Measurements from ENCODE around the gene TEX29.

The TEX29 gene

DNA sequence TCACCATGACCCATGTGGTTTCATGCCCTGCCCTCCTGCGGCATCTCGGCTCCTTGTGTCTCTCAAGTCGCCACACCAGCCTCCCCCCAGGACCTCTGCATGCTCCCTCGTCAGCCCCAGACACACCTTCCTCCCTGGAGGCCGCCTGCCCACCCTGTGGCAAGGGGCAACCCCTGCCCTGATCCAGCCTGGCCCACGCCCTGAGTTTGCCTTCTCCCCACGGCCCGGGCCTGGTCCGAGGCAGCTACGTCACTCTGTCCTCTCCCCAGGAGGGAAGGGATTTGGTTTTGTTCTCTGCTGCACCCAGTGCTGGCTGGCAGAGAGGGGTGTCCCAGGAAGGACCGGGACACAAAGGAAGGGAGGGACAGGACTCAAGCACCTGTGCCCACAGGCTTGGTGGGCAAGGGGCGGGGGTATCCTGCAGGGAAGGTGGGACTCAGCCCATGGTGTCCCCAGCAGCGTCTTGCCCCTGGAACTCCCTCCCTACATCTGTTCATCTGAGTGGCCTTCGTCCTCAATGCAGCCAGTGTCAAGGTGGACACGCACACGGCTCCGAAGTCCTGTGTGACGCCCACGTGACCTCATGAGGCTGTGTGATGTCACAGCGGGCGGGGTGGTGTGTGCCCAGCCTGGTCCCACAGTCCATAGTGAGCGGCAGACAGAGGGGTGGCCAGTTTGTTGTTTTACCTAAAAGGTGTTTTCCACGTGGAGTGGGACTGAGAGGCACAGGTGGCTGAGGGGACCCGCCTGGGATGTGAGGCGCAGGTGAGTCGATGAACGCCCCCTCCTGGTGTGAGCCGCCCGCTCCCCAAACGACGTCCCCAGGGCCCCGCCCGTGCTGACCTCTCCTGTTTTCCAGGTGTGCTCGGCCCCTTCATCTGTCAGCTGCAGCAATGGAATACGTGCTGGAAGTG, at the start of gene TEX29:
TSS of gene TEX29 (plus strand) at position 645 of the 914 bp plus-strand sequence. CDS start at position 894, 249 bp downstream.
- DNase-seq (ENCODE audit: low read depth in 2 of 2): no peak

DNA sequence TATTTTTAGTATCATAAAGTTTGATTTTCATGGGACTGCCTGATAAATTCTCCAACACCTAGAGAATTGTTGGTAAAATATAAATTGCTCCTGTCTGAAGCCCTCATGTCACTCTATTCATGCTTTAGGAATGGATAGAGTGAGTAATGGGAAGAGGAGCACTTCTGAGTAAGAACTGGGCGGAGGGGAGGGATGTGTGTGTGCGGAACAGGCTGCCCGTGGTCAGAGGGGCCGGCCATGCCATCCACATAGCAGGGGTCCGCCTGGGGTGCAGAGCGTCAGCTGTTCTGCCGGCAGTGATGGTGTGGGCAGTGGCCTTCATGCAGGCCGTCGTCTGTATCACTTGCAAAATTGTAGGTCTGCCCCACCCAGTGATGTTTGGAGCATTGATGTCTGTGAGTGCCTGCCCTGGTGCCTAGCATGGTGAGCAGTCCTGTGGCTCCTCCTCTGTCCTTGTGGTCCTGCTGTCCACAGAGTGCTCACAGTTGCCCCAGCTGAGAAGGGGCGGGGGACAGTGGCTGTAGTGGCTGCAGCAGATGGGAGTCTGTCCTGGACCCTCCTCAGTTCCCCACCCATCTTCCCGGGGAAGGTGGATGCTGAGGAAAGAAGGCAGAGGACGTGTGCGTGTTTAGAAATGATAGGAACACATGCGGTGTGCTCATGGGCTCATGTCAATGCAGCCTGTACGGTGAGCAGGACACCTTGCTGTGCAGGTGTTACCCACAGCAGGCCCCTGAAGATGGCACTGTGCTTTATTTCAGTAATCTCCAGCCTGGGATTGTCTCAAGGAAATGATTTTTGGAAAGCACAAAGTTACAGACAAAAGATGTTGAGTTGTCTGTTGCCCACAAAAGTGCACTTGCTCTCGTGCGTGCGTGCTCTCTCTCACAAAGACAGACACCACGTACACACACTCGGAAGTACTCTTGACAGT, 49.4 kb upstream of the TEX29 start:
- DNase-seq (ENCODE audit: low read depth in 2 of 2): no peak

DNA sequence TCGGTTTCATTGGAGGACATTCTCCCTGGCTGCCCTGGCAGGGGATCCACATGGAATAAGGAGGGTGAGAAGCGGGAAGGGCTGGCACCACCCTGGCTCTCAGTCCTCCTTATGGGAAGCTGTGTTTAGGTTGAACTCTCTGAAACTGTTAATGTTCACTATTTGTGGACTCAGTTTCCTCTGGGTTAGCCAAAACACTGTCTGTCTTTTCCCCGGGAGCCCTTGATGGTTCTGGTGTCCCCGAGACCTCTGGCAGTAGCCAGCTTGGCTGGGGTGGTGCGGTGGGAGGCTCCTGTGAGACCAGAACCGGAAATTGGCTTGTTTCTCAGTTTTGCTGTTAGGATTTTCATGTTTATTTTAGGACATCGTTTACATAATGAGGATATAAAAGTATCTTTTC, 48.3 kb upstream of the TEX29 start:
- DNase-seq (ENCODE audit: low read depth in 2 of 2): no peak

DNA sequence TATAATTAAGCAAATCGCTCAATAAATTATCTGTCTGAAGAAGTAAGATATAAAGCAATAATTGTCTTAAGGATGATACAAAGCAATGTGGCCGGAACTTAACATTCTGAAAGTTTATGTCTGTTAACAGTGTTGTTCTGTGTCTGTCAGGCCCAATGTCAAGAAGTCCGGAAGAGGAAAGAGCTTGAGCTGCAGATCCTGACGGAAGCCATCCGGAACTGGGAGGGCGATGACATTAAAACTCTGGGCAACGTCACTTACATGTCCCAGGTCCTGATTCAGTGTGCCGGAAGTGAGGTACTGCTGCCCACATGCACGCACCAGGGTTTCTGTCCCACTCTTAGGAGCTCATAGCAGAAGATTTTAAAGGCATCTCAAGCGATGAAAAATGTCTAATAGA, 45.1 kb upstream of the TEX29 start:
- DNase-seq (ENCODE audit: low read depth in 2 of 2): no peak

DNA sequence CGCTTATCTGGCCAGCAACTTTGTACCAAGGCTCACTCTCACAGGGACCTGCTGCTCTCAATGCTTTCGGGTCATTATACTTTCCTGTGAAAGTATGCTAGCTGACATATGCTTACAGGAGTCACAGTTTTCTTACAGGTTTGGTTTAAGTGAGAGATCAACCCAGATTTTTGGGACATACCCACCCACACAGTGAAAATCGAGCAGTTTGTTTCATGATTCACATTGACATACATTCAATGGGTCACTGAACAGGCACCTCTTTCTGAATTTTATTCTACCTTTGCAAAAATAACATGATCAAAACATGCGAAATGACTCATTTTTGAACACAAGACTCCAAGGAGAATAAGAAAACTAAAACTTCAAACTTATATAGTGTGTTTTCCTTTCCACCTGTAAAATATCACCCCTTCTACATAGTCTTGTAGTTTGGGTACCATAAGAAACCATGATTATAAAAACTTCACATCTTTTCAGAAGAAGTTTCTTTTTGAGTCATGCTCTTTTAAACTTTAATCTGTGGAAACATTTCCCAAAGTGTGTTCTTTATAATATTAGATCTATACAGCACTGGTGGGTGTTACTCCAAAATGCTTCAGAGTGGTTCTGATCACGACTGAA, 44.3 kb upstream of the TEX29 start:
- no peak for DNase-seq (ENCODE audit: low read depth in 2 of 2)

DNA sequence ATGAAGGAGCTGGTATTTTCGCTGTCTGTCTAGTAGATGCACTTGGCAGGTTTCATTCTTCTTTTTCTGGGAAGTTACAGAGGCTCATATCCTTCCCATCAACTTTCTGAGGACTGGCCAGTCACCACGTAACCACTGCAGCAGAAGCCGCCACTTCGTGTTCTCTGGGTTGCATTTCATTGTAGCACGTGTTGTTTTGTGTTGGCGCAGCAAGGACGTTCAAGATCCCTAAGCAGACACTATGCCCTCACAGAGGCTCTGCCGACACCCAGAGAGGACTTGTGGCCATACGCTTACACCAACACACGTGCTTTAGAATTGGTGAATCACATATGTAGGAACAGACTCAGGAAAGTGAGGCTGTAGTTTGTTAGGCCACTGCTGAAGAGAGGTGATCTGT, 42.2 kb upstream of the TEX29 start:
- no peak for DNase-seq (ENCODE audit: low read depth in 2 of 2)

DNA sequence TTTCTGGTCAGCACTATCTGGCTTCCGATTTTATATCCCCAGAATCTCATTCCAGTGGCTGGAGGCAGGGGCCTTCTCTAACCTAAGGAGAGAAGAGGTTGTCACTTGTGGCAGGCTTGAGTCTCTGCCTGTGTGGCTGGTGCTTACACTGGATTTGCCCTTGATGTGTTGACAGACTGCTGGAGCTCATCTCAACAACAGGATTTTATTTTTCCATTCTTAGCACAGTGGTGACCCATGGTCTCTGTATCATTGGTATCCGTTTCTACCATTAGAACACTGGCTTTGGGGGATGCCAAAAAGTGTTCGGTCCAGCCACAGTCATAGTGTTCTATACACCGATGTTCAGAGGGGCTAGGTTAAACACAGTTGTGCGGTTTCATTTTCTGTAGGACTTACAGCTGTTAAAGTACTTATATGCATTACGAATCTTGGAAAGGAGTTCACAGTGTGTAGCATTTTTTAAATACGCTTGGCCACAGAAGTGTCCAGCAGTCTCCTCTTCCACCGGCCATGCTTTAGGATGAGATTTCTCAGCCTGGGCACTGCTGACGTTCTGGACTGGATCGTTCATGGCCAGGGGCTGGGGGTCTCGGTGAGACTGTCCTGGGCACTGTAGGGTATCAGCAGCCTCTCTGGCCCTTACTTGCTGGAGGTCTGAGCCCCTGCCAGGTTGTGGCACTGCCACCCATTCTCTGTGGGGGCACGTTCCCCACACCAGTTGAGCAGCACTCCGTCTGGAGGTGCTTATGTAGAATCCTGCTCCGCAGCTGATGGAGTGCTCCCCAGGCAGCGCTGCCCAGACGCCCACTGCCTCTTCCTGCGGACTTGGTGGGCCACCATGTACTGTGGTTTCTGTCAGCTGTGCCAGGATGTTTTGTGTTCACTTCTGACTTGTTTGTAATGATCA, 41.4 kb upstream of the TEX29 start:
- no peak for DNase-seq (ENCODE audit: low read depth in 2 of 2)

DNA sequence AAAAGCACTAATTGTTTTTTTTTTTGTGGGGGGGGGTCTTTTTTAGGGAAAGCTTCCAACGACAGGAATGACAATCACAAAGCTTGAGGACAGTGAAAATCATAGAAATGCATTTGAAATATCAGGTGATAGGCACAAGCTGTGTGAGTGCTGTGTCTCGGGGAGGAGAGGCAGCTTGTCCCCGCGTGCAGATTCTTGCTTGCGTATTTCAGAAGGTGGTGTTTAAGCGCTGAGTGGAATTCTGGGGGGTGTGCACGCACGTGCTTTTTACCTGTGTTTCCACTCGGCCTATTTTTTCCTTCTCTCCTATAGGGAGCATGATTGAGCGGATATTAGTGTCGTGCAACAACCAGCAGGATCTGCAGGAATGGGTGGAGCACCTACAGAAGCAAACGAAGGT, 40.2 kb upstream of the TEX29 start:
- no peak for DNase-seq (ENCODE audit: low read depth in 2 of 2)

DNA sequence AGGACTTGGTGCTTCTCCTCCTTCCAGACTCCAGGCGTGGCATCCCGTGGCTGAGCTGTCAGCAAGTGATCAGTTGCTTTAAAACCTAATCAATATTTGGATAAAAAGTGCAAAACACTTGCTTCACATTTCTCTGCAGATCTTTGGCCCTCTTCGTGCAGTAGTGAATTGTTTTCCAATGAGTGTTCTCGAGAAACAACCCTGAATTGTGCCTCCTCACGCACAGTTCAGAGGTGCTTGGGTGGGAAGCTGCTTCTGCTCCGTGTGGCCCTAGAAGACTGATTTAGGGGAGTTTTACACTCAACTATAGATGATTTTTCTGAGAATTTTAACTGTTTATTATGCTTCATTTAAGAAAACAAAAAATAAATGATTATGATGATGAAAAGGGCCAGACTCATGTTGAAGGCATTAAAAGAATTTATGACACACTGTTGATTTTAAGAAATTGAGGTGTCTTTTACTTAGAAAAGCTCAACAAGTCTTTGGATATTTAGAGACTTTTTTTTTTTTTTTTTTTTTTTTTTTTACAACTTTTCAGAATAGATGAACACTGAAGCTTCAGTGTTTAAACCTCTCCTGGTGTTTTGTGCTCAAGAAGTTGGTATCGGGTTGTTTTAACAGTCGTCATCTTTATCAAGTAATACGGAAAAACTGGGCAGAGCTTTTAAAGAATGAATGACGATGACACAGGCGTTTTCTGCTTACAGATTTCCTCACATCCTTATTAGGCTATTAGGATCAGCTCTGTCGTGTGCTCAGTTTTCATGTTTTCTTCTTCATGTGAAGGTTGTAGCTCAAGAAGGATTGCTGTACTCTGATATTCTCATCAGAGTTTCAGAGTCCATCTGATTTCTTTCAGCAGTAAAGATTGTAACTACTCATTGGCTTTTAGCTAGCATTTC, 39.5 kb upstream of the TEX29 start:
- no peak for DNase-seq (ENCODE audit: low read depth in 2 of 2)

DNA sequence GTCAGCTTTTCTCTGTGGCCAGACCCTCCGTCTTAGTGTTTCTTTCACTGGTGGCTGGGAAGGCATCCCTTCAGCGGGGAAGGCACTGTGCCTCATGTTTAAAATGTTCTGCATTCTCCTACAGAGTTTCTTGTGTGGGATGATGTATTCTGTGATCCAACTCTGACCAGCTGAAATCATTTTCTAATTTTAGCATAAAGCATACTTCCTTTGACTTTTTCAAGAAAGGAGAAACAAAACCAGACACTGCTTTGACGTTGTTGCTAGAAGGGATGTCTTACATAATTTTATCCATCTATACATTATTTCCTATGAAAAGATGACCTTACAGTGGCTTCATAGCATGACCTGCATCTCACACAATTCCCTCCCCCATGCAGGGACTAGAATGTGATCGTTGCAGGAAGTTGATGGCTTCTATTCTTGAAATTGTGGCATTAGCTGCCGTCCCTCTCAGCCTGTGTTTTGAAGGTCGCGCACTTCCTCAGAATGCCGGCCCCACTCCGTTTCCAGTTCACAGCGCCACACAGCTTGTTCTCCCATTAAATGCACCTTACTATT, 38.6 kb upstream of the TEX29 start:
- DNase-seq (ENCODE audit: low read depth in 2 of 2): no peak

DNA sequence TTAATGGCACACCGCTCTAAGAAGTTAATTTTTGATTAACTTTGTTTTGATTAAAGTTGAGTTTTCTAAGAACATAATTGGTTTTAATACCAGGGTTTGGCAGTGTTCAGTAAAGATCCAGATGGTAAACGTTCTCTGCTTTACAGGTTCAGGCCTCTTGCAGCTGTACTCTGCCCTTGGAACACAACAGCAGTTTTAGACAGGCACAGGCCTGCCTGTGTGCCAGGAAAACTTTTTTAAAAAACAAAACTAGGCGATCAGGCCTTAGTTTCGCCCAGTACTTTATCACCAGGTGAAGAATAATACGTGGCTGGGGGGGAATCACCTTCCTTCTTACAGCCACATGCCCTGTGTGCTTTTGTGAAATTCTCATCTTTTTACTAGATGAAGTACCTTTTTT, 38.0 kb upstream of the TEX29 start:
- no peak for DNase-seq (ENCODE audit: low read depth in 2 of 2)

DNA sequence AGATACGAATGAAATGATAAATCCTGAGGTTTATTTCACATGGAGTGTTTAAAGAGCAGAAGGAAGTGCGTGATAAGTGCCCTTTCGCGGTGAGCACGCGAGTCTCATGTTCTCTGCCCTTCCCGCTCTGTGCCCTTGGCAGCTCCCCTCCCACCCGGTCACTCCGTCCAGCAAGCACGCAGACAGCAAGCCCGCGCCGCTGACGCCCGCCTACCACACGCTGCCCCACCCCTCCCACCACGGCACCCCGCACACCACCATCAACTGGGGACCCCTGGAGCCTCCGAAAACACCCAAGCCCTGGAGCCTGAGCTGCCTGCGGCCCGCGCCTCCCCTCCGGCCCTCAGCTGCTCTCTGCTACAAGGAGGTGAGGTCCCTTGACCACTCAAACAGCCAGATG, 37.4 kb upstream of the TEX29 start:
- no peak for DNase-seq (ENCODE audit: low read depth in 2 of 2)

DNA sequence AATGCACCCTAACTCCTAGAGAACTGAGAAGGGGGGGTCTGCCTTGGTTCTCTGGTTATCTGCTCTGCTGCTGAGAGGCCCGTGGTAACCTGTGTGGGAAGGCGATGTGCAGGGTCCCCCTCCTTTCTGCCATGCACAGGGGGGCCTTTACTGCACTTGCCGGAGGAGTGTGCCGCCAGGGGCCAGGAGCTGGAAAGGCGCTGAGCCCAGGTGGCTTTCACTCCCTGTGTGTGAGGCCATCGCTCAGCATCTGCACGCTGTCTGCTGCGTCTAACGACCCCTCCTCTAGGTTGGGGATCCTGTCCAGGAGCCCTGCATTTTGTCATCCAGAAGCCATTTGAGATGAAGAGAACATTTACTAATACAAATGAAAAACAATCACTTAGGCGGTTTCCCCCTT, 37.0 kb upstream of the TEX29 start:
- DNase-seq (ENCODE audit: low read depth in 2 of 2): no peak

DNA sequence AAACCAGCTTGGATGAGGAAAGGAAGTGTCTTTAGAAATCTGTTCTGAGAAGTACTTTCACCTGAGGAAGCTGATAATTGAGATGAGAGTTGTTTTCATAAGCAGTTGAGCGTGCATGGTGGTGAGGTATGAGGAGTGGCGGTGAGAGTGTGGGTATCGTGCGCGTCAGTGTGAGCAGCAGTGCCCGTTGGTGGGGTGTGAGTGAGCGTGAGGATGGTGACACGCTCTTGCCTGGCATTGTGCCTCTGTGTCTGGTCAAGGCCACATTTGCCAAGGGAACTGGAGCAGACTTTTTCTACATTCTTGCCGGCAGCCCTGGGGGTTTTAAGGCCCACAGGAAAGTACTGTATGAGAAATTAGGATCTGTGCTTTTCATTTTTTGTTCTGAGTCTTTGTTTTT, 36.5 kb upstream of the TEX29 start:
- no peak for DNase-seq (ENCODE audit: low read depth in 2 of 2)

DNA sequence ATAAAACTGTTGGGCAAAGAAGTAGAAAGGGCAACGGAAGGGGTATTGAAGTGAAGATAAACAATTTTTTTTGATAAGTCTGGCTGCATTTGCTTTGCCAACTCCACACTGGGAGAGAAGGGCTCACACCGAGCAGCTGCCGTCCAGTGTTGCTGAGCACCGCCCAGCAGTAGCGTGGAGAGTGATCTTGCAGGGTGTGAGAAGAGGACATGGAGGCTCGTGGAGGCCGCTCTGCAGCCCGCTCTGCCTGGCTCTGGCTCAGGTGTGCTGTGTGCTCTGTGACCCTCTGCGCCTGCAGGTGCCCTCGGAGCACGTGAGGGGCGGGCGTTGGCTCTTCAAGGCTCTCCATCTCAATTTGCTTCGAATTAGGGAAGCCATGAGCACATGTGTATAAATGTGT, 35.9 kb upstream of the TEX29 start:
- DNase-seq (ENCODE audit: low read depth in 2 of 2): no peak

DNA sequence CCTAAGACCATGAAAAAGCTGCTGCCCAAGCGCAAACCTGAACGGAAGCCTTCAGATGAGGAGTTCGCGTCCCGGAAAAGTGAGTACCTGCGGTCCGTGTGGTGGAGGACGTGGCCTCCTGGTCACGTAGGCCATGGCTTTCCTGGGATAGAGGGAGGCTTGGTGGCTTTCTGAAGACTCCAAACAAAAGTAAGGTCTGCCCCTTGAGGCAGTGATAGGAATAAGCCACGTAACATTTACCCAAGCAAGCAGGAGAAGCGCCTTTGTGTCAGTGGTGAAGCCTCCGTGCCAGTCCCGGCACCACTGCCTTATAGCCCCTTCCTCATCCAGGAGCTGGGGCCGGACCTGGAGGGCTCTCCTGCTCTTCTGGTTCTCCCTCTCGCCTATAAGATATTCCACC, 34.3 kb upstream of the TEX29 start:
- DNase-seq (ENCODE audit: low read depth in 2 of 2): no peak

DNA sequence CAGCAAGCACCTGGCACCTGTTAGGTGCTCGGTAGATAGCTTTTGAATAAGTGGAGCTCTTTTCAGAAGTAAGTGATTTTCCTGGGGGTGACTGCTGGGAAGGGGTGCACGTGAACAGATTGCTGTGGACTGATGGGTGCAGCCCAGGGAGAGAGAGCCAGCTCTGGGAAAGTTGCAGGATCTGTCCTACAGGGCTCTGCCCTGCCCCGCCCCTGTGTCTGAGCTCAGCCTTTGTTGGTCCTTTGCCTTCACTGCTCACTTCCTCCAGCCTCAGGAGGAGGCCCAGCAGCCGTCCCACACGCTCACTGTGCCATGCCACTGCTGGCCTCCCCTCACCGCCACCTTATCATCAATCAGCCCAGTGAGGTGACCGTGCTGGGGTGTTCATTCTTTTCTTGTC, 33.7 kb upstream of the TEX29 start:
- DNase-seq (ENCODE audit: low read depth in 2 of 2): no peak

DNA sequence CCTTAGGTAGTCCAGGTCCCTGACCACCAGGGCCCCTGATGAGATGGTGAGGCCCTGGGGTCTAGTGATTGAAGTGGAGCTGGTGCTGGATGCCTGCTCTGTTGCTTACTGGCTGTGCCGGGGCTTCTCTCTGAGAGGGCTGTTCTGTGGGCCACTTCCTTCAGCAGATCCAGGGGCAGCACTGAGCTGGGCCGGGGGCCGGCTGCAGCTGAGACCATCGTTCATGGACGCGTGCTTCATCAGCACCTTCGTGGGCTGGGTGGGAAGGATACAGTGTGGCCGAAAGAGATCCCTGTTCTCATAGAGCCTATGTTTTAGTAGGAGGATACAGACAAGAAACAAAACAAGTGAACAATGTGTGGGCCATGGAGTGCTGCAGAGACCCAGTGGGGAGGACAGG, 33.2 kb upstream of the TEX29 start:
- no peak for DNase-seq (ENCODE audit: low read depth in 2 of 2)

DNA sequence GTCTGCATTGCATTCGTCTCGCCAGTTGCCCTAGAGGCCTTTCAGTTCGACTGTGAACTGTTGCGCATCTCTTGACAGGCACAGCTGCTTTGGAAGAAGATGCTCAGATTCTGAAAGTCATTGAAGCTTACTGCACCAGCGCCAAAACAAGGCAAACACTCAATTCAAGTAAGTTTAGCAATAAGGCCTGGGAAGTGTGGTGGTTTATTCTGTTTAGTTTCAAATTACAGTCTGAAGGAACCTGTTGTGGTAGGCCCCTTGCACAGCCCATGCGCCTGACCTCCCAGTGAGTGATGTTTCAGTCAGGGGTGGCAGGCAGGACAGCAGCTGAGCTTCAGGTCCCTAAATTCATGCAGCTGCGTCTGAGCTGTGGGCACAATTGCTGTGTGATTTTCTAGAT, 32.2 kb upstream of the TEX29 start:
- no peak for DNase-seq (ENCODE audit: low read depth in 2 of 2)

DNA sequence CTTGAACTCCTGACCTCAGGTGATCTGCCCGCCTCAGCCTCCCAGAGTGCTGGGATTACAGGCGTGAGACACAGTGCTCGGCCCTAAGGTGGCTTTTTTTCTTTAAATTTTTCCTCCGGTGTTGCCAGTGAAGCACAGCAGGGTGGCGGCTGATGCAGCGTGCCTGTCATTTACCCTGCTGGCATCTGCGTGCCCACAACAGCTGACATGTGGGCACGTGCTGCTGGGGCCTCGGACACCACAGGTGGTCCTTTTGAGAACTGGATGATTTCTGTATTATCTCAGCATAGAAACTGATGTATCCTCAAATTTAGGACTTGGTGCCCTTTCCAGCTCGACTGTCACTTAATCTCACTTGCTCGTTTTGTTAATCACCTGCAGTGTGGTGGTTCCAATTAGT, 31.2 kb upstream of the TEX29 start:
- no peak for DNase-seq (ENCODE audit: low read depth in 2 of 2)
